Activated CD4-positive, alpha-beta T cell treated with anti-CD3 and anti-CD28 coated beads, Interleukin-2, amount 50 U/mL, for 16 hours (primary cell): ENCODE data around the gene ZNF653.
"Not testable (repeated sequence)": the region's sequence is repeated elsewhere in the genome, so short reads cannot be mapped to it uniquely, and the experiment has no call there.

Experiments
- DNase-seq: peaks from one replicate; pipeline ENCODE4 v3.0.0-alpha.2; 2020

ZNF653 gene

DNA sequence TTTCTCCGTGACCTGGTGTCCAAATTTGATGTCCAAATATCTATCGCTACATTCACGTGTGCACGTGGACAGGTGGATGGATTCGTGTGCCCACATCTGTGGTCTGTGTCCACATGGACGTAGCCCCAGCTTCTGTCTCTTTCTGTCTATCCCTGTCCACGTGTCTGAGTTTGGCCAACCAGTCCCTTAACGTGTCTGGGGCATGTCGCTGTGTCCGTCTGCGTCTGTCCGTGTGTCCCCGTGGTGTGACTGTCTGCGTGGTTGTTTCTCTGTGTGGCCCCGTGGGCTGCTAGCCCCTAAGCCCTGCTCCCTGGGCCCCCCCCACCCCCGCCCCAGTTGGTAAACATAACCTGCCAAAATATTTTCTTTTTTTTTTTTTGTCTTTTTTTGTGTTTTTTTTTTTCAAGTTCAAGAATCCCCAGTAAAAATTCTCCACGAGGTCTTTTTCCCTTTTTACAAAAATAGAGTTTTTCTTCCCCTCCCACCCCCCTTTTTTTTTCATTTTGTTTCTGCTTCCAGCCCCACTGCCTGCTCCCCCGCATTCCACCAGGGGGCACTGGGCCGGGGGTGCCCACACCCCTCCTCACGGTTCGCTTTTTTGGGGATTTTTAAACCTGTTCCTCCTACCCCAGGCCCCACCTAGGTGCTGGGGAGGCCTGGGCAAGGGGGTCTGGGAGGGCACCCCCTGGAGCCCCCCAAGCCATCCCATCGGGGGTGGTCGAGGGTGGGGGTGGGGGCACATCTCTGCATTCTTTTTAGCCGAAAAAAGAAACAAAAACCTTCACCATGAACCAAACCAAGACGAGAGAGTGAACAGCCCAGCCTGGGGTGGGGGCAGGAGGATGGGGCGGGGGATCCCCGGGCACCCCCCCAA, 51.9 kb downstream of the ZNF653 start:
- no peak for DNase-seq

- no peak for DNase-seq
Measured at GRCh38 chr19:11452620-11453310, 52.9 kb downstream of the ZNF653 start.

DNA sequence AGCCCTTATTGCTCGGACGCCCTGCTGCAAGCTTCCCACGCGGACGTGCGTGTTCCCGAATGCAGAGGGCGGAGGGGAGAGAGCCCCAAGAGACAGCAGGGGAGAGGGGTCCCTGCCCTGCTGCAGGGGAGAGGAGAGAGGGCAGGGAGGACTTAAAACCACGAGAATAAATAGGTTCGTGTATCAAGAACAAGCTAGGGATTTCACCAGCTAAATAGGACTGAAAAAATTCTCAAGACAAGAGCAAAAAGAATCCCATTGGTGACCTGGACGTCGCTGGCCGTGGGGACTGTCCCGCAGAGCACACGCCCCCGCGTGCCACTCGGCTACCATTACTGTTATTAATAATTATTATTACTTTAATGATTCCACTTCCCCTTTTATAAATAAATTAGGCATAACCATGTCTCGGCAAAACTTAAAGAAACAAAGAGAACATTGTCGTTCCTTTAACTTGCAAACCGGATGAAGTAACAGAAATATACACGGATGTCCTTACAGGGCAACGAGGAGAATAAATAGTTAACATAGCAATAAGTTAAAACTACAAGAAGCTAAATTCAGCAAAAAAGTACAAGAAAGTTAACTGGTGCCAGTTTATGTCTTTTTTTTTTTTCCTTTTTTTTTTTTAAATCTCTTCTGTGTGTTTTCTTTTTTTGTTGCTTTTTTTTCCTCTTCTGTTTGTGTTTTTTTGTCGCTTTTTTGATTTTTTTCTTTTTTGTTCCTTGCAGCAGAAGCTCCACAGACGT, 53.6 kb downstream of the ZNF653 start:
- no peak for DNase-seq

- DNase-seq = no peak
Measured at GRCh38 chr19:11451327-11451870, 54.2 kb downstream of the ZNF653 start.

DNA sequence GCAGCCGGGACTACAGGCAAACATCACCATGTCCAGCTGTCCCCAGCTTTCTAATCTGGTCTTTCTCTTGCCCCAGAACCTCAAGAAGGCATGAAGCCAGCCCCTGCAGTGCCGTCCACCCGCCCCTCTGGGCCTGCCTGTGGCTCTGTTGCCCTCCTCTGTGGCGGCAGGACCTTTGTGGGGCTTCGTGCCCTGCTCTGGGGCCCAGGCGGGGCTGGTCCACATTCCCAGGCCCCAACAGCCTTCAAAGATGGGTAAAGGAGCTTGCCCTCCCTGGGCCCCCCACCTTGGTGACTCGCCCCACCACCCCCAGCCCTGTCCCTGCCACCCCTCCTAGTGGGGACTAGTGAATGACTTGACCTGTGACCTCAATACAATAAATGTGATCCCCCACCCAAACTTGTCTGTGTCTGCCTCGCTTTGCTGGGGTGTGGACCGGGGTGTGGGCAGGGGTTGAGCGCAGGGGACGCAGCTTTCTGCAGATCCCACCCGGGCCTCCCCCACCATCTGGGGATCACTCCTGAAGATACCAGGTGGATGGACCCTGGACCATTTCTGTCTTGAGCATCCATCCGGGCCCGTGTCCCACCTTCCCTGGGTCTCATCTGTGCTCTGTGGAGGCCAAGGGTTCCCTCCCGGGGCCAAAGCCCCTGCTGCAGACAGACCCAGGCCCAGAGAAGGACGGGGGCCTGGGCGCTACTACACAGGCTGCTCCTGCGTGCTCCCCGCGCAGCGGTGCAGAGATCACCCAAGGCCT, 54.9 kb downstream of the ZNF653 start:
- no peak for DNase-seq

GRCh38 chr19:11448923-11449554, 56.6 kb downstream of the ZNF653 start:
- no peak for DNase-seq

DNA sequence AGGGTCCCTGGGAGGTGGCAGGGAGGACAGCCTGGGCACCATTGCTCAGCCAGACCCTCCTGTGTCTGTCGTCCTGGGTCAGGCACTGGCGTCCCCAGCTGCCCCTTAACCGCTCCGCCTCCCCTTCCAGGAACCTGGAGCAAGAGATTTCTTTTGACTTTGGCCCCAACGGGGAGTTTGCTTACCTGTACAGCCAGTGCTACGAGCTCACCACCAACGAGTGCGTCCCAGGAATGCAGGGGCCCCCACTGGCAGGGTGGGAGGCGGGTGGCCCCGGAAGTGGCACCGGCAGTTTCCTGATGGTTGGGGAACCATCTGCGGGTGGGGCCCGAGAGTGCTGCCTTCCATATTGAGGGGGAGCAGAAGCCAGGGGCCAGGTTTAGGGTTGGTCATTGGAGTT, 57.2 kb downstream of the ZNF653 start:
- DNase-seq = no peak

DNA sequence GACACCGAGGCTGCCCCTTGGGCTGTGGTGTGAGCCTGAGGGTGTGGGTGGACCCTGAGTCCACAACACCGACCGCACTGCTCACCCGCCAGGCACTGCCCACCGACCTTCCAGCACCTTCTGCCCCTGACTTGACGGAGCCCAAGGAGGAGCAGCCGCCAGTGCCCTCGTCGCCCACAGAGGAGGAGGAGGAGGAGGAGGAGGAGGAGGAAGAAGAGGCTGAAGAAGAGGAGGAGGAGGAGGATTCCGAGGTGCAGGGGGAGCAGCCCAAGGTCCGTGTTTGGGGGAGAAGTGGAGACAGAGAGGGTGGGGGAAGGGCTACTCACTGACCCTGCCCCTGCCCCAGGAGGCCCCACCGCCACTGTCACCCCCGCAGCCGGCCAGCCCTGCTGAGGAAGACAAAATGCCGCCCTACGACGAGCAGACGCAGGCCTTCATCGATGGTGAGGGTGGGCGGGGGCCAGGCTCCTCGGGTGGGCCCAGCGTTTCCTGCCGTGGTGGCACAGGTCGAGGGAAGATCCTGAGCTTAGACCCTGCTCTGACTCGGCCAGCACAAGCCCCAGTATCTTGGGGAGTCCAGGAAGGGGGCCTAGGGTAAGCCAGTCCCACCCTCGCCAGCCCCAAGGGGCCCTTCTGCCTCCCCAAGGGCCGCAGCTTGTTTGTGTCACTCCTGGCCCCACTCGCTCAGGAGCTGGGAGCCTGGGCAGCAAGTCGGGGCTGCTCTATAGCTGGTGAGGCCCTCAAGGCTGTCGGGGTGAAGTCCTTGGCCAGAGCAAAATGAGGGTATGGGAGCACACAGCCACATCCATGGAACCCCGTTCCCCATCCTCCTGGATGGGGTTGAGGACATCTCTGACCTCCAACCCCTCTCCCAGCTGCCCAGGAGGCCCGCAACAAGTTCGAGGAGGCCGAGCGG, 58.0 kb downstream of the ZNF653 start:
- DNase-seq = no peak

DNA sequence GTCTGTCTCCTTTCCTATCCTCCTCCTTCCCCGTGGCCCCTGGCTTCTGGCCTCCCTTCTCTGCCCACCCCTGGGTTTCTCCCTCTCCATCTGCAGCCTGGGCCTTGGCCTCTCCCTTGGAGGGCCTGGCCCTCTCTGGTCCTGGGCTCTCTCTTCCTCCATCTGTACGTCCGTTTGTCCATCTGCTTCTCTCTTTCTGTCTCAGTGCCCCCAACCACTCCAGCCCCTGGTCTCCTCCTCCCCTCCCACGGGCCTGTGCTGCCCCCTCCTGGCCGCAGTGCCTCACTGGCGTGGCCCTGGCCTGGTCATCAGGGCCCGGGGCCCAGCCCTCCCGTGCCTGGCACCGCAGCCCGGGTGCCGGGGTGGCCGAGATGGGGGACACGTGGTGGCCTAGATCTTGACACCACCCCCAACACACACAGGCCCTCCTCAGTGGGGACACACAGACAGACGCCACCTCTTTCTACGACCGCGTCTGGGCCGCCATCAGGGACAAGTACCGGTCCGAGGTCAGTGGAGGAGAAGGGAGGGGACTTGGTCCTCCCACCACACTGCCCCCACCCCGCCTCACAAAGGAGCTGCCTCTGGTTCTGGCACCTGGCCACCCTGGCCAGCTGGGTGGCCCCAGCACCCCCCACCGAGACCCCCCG, 58.9 kb downstream of the ZNF653 start:
- peak; percentile 22 for DNase-seq

- DNase-seq = no peak
Measured at GRCh38 chr19:11446271-11446651, 59.4 kb downstream of the ZNF653 start.

DNA sequence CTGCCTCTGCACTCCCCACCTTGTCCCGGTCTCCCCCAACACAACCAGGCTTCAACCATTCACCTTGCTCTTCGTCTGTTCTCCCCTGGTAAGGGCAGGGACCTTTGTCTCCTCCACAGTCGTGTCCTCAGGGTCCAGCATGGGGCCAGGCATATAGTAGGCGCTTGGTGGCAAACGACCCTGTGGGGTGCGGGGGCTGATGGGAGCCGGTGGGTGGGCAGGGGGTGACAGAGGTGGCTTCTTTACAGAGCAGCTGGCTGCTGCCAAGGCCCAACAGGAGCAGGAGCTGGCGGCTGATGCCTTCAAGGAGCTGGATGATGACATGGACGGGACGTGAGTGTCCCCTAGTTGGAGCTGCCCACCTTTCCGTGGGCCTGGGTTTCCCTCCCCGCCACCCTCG, 60.5 kb downstream of the ZNF653 start:
- DNase-seq = no peak

DNA sequence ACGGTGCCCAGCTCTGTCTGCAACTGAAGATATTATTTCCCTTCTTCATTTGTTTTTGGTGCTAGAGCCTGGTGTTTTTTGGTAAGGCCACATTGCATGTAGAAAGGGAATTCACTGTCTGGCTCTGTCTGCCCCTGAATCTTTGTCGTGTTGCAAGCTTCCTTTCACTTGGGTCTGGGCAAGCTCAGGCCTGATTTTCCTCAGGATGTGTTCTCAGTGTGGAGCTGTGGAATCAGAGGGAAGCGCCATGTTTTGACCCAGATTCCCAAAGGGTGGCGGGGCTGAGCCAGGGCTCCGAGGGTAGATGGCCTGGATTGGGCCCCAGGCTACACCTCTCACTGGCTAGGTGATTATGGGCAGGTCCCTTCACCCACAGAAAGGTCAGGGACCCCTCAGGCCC, 61.6 kb downstream of the ZNF653 start:
- no peak for DNase-seq

DNA sequence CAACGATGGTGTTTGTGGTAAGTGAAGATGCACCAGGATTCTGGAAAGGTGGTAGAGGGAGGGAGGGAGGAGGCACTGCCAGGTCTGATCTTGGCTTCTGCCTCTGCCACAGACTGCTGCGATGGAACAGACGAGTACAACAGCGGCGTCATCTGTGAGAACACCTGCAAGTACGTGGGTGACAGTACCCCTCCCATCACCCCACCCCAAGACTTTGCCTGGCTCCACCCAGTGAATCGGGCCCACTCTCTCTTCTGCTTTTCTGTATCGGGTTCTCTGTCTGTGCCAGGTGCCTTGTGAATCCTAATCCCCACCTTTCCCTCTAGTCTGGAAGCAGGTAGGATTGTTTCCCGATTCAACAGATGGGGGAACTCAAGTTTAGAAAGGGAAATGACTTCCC, 67.7 kb downstream of the ZNF653 start:
- DNase-seq = no peak

DNA sequence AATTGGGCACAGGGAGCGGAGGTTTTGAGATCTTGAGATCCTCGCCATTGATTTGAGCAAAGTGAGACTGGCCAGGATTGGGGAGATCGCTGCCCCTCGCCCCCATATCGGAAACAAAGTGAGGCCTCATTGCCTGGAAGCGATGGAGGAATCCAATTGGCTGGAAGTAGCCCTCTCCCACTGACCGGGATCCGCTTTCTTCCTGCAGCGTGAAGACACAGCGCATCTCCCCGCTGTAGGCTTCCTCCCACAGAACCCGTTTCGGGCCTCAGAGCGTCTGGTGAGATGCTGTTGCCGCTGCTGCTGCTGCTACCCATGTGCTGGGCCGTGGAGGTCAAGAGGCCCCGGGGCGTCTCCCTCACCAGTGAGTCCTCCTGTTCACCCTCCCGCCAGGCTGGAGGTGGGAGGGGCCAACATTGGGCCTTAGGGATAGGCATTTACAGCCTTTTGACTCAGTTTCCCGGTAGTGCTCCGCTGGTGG, 69.8 kb downstream of the ZNF653 start:
- peak; percentile 20 for DNase-seq

DNA sequence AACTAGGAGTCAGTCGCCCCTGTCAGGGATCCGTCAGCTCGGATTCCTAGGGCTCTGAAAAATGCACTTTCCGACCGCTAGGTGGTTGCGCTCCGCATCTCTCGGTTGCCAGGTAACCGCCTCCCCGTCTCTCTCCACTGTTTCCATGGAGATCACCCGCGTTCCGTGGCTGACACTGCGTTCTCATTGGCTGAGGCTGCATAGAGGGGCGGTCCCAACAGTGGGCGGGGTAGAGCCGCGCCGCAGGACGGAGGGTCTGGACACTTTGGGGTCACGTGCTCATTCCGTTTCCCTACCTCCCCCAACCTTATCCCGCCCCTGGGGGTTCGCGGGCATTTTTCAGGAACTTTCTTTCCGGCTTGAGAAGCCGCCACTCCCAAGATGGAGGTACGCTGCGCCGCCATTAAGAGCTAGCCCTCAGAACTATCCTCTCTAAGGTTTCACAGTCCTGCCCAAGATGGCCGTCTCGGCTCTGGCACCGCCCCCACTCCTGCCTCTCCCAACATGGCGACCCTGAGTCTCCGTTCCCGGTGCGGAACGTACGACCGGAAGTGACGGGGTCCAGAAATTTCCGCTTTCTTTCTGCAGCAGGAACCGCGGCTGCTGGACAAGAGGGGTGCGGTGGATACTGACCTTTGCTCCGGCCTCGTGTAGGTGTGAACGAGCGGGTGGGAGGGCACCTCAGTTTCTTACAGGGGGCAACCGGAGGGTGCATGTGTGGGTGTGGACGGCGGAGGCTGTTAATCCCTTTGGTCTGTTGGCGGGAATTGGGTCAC, 70.4 kb downstream of the ZNF653 start, which contains the start of the genes ODAD3 and PRKCSH:
TSS of gene ODAD3 (minus strand) at position 65 of the 776 bp plus-strand sequence. CDS start 105 bp downstream, outside the sequence.
TSS of gene PRKCSH (plus strand) at position 579 of the 776 bp plus-strand sequence. CDS start 483 bp downstream, outside the sequence.
- DNase-seq = peak; percentile 100

- DNase-seq = no peak
Measured at GRCh38 chr19:11434703-11435056, 71.0 kb downstream of the ZNF653 start.

DNA sequence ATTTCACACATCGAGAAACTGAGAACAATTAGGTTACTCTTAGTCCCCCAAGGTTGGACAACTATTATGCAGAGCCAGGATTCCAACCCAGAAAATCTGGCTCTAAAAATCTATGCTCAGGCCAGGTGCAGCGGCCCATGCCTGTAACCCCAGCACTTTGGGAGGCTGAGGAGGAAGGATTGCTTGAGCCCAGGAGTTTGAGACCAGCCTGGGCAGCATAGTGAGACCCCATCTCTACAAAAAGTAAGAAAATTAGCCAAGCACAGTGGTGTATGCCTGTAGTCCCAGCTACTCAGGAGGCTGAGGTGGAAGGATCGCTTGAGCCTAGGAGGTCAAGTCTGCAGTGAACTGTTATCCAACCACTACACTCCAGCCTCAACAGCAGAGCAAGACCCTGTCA, 72.1 kb downstream of the ZNF653 start:
- DNase-seq = not testable (repeated sequence)
